C4-2B (cell line): ENCODE measurements around the gene MSI2.

Experiments
- ZFX ChIP-seq: fragments of 450-650 bp; IDR thresholded peaks from 2 replicates; pipeline ENCODE4 v1.6.1; 2017
- TF ChIP-seq, protein P1 (sequence below): fragments of 450-650 bp; conservative IDR thresholded peaks from 2 replicates; pipeline ENCODE4 v1.5.1; 2017; ENCODE audit warnings: mild to moderate bottlenecking

GRCh38 chr17:57589151-57590034 is 333.1 kb downstream of the MSI2 start:
- TF ChIP-seq, protein P1, sequence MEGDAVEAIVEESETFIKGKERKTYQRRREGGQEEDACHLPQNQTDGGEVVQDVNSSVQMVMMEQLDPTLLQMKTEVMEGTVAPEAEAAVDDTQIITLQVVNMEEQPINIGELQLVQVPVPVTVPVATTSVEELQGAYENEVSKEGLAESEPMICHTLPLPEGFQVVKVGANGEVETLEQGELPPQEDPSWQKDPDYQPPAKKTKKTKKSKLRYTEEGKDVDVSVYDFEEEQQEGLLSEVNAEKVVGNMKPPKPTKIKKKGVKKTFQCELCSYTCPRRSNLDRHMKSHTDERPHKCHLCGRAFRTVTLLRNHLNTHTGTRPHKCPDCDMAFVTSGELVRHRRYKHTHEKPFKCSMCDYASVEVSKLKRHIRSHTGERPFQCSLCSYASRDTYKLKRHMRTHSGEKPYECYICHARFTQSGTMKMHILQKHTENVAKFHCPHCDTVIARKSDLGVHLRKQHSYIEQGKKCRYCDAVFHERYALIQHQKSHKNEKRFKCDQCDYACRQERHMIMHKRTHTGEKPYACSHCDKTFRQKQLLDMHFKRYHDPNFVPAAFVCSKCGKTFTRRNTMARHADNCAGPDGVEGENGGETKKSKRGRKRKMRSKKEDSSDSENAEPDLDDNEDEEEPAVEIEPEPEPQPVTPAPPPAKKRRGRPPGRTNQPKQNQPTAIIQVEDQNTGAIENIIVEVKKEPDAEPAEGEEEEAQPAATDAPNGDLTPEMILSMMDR, result no peak
- no peak for TF ChIP-seq ZFX
